Activated naive CD8-positive, alpha-beta T cell treated with anti-CD3 and anti-CD28 coated beads, Interleukin-2, amount 50 U/mL, for 24 hours (primary cell): Measurements from ENCODE around the gene CDH16.

Experiments used
- ATAC-seq: fragments of 150-1000 bp; cut with Tn5 transposase; one replicate; pipeline ENCODE4 v1.10.0; 2021
- DNase-seq: peaks from one replicate; pipeline ENCODE4 v3.0.0; 2021
- H3K27ac Mint-ChIP-seq: one replicate; pipeline ENCODE4 v1.8.0; 2021; ENCODE audit warnings: mild to moderate bottlenecking, mixed read lengths
- H3K27me3 Mint-ChIP-seq: one replicate; pipeline ENCODE4 v1.8.0; 2021; ENCODE audit warnings: mixed read lengths
- H3K36me3 Mint-ChIP-seq: one replicate; pipeline ENCODE4 v1.8.0; 2021; ENCODE audit warnings: low read depth, mixed read lengths
- H3K4me1 Mint-ChIP-seq: one replicate; pipeline ENCODE4 v1.8.0; 2021; ENCODE audit warnings: mixed read lengths
- H3K4me3 Mint-ChIP-seq: one replicate; pipeline ENCODE4 v1.8.0; 2021; ENCODE audit warnings: mild to moderate bottlenecking, moderate library complexity, mixed read lengths
- H3K9me3 Mint-ChIP-seq: one replicate; pipeline ENCODE4 v1.8.0; 2021; ENCODE audit warnings: mixed read lengths

Gene CDH16

GRCh38 chr16:66926961-66927436 lies 8.3 kb upstream of the CDH16 start:
- DNase-seq (no peak), ATAC-seq (no peak)
- Mint-ChIP-seq H3K9me3 (no peaks in the 10 kb centered on the region), H3K27ac (no peak overlapping the region), H3K4me1 (peaks cover 27% of the 10 kb centered on the region), H3K27me3 (peaks cover 34% of the 10 kb centered on the region), H3K4me3 (no peak overlapping the region), H3K36me3 (peaks cover 2% of the 10 kb centered on the region)

DNA sequence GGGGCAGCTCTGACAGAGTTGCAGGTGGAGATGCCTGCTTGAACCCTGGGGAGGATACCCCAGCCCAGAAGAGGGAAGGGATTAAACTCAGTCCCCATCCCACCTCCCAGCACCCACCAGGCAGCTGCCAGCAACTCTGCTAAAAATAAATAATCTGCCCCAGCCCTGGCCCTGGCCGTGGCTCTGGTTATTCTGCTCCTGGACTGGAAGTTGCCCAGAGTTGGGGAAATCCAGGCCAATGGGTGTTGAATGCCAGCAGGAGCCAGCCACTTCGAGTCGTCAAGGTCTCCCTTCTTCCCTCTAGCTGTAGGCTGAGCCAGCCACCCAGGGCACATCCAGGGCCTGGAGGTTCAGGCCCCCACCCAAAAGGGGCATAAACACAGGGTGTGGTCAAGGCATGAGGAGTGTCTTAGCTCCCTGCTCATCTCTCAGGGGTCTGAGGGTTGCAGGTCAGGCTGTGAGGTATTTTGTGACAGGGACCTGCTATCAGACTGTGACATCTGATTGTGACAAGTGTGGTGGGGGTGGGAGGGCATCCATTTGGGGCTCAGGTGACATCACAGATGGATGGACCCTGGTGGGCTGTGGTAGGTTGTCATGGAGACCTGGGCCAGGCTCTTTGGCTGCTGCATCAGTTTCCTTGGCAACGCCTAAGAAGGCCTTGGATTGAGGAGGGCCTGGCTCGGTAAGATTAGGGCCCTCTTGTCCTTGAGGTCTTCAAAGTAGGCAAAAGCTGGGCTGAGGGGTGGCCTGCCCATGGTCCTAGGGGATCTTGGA lies 7.7 kb upstream of the CDH16 start:
- Mint-ChIP-seq H3K4me1 (peaks cover 23% of the 10 kb centered on the region), H3K36me3 (no peaks in the 10 kb centered on the region), H3K9me3 (no peaks in the 10 kb centered on the region), H3K27ac (no peak overlapping the region), H3K4me3 (no peak overlapping the region), H3K27me3 (peaks cover 36% of the 10 kb centered on the region)
- no peak for DNase-seq
- ATAC-seq, result no peak

DNA sequence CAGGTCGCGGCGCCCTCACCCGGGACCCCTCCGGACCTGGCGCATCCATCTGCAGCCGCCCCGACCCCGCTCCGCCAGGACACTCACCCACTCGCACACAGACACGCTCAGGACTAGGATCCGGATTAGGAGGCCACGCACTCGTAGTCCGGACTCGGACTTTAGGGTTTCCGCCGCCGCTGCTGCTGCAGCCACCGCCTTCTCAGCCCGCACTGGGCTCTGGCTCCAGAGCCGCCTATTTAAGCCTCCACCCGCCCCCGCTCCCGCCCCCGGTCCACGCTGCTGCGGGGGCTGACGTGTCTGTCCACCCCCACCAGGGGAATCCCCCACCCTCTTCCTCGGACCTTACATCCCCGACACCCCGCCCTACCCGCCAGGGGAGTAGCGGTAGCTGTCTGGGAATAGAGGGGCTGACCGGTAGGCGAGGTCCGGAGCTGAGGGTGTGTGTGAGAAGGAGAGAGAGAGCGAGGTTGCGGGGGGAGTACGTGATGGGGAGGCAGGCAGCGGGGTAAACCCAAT lies 6.7 kb upstream of the CDH16 start, which contains the start of gene RRAD:
Gene RRAD (minus strand): TSS at position 214 of the 519 bp plus-strand sequence. CDS start 356 bp downstream, outside the sequence.
- H3K9me3 Mint-ChIP-seq, result no peaks in the 10 kb centered on the region
- peaks cover 41% of the 10 kb centered on the region for H3K27me3 Mint-ChIP-seq
- ATAC-seq (no peak), DNase-seq (no peak)
- H3K4me1 Mint-ChIP-seq, result peaks cover 23% of the 10 kb centered on the region
- H3K4me3 Mint-ChIP-seq, result peak within 1 kb of the TSS; percentile 66
- no peak within 1 kb of the TSS for H3K27ac Mint-ChIP-seq
- H3K36me3 Mint-ChIP-seq, result no peaks in the 10 kb centered on the region

DNA sequence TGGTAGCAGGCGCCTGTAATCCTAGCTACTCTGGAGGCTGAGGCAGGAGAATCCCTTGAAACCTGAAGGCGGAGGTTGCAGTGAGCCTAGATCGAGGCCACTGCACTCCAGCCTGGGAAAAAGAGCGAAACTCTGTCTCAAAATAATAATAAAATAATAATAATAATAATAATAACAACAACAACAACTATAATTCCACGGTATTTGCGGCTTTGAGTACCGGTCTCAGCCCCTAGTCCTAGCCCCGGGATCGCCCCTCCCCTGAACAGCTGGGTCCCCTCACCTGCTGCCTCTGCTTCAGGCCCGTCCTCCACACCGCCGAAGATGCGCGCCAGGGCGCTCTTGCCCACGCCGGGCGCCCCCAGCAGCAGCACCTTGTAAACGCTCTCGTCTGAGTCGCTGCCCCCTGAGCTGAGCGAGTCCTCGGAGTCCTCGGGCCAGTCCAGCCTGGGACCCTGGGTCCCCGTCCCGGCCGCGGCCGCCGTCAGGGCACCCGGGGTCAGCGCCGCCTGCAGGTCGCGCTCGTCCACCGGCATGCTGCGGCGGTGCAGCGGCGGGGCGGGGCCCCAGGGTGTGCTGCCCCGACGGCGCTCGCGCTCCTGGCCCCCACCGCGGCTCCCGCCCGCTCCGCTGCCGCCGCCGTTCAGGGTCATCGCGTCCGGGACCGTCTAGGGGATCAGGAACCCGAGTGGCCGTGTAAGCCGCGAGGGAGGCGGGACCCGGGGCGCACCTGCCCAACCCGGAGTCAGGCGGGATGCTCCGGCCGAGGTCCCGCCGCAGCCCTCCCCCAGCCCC lies 6.0 kb upstream of the CDH16 start:
- Mint-ChIP-seq H3K4me1 (peaks cover 23% of the 10 kb centered on the region), H3K9me3 (no peaks in the 10 kb centered on the region), H3K27ac (no peak overlapping the region), H3K27me3 (peaks cover 41% of the 10 kb centered on the region), H3K36me3 (no peaks in the 10 kb centered on the region), H3K4me3 (peak overlapping the region; percentile 66)
- ATAC-seq (peak; percentile 29), DNase-seq (peak; percentile 60)

GRCh38 chr16:66923866-66924265 lies 5.2 kb upstream of the CDH16 start:
- Mint-ChIP-seq H3K27me3 (peaks cover 41% of the 10 kb centered on the region), H3K4me3 (no peak overlapping the region), H3K36me3 (no peaks in the 10 kb centered on the region), H3K4me1 (peaks cover 21% of the 10 kb centered on the region), H3K27ac (no peak overlapping the region), H3K9me3 (no peaks in the 10 kb centered on the region)
- no peak for ATAC-seq
- DNase-seq, result no peak

- ATAC-seq (no peak), DNase-seq (no peak)
- Mint-ChIP-seq H3K27ac (no peak overlapping the region), H3K4me3 (no peak overlapping the region), H3K4me1 (peaks cover 15% of the 10 kb centered on the region), H3K36me3 (no peaks in the 10 kb centered on the region), H3K9me3 (no peaks in the 10 kb centered on the region), H3K27me3 (peaks cover 41% of the 10 kb centered on the region)
Observed at GRCh38 chr16:66923247-66923731, 4.6 kb upstream of the CDH16 start.

- DNase-seq (no peak), ATAC-seq (no peak)
- Mint-ChIP-seq H3K27ac (no peak overlapping the region), H3K4me1 (peaks cover 7% of the 10 kb centered on the region), H3K36me3 (no peaks in the 10 kb centered on the region), H3K27me3 (peaks cover 39% of the 10 kb centered on the region), H3K4me3 (no peak overlapping the region), H3K9me3 (no peaks in the 10 kb centered on the region)
Observed at GRCh38 chr16:66921729-66922450, 3.2 kb upstream of the CDH16 start.

GRCh38 chr16:66920924-66921680 lies 2.4 kb upstream of the CDH16 start:
- ATAC-seq, result no peak
- Mint-ChIP-seq H3K9me3 (no peaks in the 10 kb centered on the region), H3K4me3 (no peak overlapping the region), H3K27ac (no peak overlapping the region), H3K27me3 (peaks cover 34% of the 10 kb centered on the region), H3K36me3 (no peaks in the 10 kb centered on the region), H3K4me1 (peaks cover 7% of the 10 kb centered on the region)
- DNase-seq, result no peak

GRCh38 chr16:66920299-66920590 lies 1.6 kb upstream of the CDH16 start:
- DNase-seq, result no peak
- Mint-ChIP-seq H3K27ac (no peak overlapping the region), H3K36me3 (no peaks in the 10 kb centered on the region), H3K4me3 (no peak overlapping the region), H3K9me3 (no peaks in the 10 kb centered on the region), H3K27me3 (peaks cover 26% of the 10 kb centered on the region), H3K4me1 (peaks cover under 1% of the 10 kb centered on the region)
- ATAC-seq, result no peak

DNA sequence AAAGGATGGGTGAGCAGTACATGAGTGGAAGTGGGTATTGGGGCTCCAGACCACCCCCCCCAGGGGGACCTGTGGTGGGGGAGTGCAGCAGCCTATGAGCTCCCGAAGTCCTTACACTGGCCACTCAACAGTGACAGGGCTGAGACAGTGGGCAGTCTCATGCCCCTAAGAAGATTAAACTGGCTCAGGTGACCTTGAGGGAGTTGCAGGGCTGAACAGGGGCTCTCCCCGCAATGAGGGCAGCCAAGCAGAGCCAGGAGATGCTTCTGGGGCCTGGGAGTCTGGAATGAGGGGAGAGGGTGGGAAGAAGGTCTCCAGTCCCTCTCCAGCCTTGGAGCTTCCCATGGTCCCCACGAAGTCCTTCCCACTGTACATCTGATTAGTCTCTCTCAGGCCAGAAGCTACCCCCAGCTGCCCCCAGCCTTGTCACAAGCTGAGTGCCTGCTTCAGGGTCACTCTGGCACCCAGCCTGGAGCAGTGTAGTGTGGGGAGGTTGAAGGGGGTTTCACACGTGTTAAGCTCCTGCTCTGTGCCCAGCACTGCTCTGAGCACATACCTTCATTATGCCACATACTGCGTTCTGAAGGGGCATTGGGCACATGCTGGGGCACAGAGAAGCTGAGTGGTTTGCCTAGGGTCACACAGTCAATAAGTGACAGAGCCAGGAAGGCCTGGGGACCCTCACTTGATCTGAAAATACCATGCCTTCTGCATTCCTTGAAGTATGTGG lies 1.0 kb upstream of the CDH16 start:
- H3K36me3 Mint-ChIP-seq, result no peaks in the 10 kb centered on the region
- no peak overlapping the region for H3K27ac Mint-ChIP-seq
- no peaks in the 10 kb centered on the region for H3K9me3 Mint-ChIP-seq
- no peak for DNase-seq
- peaks cover 25% of the 10 kb centered on the region for H3K27me3 Mint-ChIP-seq
- no peak overlapping the region for H3K4me3 Mint-ChIP-seq
- ATAC-seq, result no peak
- no peaks in the 10 kb centered on the region for H3K4me1 Mint-ChIP-seq

GRCh38 chr16:66918355-66918754 lies 330 bp downstream of the CDH16 start:
- Mint-ChIP-seq H3K4me1 (no peaks in the 10 kb centered on the region), H3K27me3 (peaks cover 14% of the 10 kb centered on the region), H3K9me3 (no peaks in the 10 kb centered on the region), H3K4me3 (no peak overlapping the region), H3K27ac (no peak overlapping the region), H3K36me3 (no peaks in the 10 kb centered on the region)
- DNase-seq, result no peak
- ATAC-seq, result no peak

DNA sequence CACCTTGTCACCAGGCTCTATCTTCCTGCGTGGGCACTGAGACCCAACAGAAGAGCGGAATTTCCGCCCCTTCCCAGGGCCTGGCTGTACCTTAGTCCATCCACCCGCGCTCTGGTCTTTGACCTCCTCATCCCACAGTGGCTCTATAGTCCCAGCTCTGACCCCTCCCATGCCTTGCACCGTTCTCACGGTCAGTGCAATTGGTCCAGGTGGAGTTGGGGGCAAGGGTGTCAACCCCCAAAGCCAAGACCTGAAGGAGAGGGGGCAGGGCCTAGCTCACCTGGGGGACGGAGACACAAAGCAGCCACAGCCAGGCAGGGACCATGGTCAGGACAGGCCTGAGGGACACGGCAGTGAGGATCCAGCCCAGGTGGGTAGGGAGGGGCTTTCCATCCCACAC lies 944 bp downstream of the CDH16 start:
- Mint-ChIP-seq H3K4me3 (no peak overlapping the region), H3K9me3 (no peaks in the 10 kb centered on the region), H3K27me3 (peaks cover 8% of the 10 kb centered on the region), H3K36me3 (no peaks in the 10 kb centered on the region), H3K27ac (no peak overlapping the region), H3K4me1 (no peaks in the 10 kb centered on the region)
- ATAC-seq (no peak), DNase-seq (no peak)

DNA sequence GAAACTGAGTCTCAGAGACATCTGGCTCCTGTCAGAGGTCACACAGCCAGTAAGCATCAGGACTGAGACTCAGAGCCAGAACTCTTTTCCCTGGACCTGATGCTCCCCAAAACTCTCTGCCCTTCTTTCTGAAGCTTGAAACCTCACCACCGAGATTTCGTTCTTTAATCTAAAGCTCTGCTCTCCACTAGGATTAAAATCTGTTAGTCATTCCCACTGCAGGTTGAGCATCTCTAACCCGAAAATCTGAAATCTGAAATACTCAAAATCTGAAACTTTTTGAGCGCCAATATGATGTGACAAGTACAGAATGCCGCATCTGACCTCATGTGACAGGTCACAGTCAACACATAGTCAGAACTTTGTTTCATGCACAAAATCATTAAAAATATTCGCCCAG lies 2.2 kb downstream of the CDH16 start:
- no peak overlapping the region for H3K4me3 Mint-ChIP-seq
- H3K27me3 Mint-ChIP-seq, result peaks cover 7% of the 10 kb centered on the region
- no peaks in the 10 kb centered on the region for H3K9me3 Mint-ChIP-seq
- H3K27ac Mint-ChIP-seq, result no peak overlapping the region
- ATAC-seq (no peak), DNase-seq (no peak)
- H3K4me1 Mint-ChIP-seq, result peaks cover 1% of the 10 kb centered on the region
- no peaks in the 10 kb centered on the region for H3K36me3 Mint-ChIP-seq
